ENCODE data around the gene RPL10A.

The RPL10A gene

DNA sequence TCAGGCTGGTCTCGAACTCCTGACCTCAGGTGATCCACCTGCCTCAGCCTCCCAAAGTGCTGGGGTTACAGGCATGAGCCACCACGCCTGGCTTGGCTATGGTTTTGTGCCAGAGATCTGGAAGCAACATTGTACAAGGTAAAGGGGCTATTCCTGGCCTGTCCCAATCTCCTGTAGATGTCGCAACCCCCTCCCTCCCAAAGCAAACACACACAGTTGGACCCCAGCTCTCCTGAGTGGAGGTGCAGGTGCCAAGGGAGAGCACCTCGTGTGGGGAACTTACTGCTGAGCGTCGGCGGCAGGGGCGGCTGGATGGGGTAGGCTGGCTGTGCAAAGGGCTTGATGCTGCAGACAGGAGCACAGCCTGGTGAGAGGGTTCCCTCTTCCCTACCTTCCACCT, 8.8 kb downstream of the RPL10A start:
- no peak for DNase-seq

DNA sequence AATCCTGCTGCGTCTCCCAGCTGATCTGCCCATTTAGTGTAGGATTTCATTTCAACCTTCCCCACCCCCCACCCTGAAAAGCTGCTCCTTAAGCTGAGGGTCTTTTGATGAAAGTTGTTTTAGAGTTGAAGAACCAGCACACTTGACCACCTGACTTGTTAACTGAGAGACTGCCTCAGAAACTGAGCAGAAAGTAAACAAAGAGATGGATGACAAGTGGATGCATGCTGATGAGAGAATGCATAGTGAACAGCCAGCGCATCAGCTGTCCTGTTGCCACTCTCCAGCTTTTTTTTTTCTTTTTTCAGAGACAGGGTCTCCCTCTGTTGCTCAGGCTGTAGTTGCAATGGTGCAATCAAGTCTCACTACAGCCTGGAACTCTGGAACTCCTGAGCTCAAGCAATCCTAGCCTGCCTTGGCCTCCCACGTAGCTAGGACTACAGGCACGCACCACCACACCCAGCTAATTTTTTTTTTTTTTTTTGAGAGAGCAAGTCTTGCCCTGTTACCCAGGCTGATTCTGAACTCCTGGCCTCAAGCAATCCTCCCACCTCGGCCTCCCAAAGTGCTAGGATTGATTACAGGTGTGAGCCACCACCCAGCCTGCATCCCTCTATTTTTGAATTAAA, 9.5 kb downstream of the RPL10A start:
- DNase-seq, result no peak

DNA sequence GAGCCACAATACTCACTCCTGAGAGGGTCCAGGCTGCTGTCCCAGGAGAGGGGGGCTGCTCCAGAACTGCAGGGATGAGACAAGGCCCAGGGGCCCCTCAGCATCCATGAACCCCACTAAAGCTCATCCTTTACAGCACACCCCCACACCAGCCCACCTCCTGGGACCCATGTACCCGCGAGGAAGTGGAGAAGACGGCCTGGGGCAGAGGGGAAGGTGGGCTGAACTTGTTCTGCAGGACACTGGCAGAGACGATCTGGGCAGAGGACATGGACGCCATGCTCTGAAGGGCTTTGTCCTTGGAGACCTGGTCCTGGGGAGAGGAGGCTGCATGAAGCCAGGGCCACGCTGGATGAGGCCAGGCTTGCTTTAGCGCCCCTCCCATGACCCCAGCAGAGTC, 10.1 kb downstream of the RPL10A start:
- DNase-seq, result no peak

DNA sequence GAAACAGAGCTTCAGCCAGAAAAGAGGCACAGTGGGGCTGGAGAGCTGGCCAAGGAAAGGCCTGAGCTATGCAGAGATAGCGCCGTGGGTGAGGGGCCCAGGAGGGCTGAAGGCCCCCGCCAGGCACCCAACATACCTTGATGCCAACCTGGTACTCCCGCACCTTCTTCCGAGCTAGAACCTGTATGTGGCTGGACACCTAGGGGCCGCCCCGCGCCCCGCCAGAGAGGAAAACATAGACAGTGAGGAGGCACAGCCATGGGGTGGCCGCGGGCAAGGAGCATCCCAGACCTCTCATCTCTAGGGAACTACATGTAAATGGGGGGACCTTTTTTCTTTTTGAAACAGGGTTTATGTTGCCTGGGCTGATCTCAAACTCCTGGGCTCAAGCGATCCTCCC, 12.0 kb downstream of the RPL10A start:
- DNase-seq, result no peak

DNA sequence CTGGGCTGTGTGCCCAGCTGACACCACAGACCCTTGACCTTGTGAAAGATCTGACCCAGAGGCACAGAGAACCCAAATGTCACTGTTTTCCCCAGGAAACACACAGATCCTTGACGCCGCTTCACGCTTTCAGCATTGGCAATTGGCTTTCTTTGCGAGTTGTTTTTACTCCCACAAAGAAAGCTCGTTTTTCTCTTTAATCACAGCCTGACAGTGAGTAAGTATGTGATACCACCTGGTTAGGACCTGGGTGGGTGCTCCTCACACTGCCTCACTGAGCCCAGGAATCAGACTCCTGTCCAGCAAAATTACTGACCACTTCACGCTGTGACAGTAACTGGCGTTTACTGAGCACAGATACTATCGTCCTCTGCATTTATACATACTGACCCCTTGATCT, 13.0 kb downstream of the RPL10A start:
- DNase-seq, result no peak

DNA sequence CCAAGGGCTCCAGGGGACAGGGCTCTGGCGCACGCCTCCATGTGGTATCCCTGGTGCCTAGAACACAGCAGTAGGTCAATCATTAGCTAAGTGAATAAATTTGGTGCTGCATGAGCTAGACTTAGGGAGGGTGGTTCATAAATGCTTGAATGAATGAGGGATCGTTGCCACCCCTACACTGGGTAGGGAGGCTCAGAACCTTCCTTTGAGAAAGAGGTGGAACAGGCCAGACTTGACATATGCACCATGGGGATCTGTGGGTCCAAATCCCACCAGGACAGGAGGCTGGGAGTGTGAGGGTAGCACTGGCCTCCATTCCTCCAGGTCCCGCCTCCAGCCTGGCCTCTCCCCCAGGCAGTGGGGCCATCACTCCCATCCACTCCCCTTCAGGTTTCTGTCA, 14.9 kb downstream of the RPL10A start:
- DNase-seq, result no peak

- DNase-seq, result no peak
These were observed 15.3 kb downstream of the RPL10A start for GRCh38 chr6:35483490-35483889.

DNA sequence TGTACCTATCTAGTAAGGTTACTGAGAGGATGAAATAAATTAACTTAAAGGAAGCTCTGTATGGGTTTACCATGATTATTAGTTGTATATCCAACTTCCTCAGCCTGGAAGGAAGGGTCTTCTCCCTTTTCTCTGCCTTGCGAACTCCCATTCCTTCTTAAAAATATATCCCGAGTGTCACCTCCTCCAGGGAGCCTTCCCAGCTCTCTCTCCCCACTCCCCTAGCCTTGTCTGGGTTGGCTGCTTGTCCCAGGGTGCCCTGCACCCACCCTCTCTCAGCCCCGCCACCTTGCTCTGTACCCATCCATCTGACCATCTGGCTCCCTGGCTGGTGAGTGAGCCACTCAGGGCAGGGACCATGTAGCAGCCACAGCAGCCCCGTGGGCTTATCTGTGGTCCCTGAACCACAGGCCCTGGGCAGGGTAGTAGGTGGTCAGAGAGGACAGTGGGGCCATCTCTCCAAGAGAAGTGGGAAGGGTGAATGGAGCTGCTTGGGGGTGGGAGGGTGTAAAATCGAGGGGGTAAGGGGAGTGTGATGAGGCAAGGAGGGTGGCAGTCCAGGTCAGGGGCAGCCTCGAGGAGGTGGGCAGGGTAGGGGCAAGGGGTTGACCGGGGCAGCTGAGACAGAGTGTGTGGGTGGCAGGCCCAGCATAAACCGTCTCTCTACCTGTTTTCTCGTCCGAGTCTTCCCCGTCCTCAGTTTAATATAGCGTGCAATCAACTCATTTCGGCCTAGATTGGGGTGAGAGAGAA, 15.9 kb downstream of the RPL10A start:
- DNase-seq, result no peak

GRCh38 chr6:35484921-35485392, 16.8 kb downstream of the RPL10A start:
- no peak for DNase-seq

DNA sequence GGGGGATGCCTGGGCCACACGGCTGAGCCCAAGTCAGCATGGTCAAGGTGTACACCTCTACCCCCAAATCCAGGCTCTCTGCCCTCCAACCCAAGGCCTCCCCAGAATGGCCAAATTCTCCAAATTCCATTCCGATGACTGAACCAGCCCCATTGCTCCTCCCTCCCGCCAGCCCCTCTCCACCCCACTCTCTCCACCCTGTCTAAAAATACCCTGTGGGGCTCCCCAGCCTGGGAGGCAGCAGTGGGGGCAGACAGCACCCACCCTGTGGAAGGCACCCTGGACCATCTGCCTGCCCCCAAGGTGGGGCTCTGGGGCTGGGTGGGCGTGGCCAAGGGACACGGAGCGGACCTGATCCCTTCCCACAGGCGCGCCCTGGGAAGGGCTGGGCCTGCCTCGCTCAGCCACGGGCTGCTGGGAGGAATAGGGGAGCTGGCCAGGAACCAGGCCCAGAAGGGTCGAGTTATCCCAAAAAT, 17.2 kb downstream of the RPL10A start:
- no peak for DNase-seq

GRCh38 chr6:35486005-35486925, 18.1 kb downstream of the RPL10A start:
- no peak for DNase-seq

DNA sequence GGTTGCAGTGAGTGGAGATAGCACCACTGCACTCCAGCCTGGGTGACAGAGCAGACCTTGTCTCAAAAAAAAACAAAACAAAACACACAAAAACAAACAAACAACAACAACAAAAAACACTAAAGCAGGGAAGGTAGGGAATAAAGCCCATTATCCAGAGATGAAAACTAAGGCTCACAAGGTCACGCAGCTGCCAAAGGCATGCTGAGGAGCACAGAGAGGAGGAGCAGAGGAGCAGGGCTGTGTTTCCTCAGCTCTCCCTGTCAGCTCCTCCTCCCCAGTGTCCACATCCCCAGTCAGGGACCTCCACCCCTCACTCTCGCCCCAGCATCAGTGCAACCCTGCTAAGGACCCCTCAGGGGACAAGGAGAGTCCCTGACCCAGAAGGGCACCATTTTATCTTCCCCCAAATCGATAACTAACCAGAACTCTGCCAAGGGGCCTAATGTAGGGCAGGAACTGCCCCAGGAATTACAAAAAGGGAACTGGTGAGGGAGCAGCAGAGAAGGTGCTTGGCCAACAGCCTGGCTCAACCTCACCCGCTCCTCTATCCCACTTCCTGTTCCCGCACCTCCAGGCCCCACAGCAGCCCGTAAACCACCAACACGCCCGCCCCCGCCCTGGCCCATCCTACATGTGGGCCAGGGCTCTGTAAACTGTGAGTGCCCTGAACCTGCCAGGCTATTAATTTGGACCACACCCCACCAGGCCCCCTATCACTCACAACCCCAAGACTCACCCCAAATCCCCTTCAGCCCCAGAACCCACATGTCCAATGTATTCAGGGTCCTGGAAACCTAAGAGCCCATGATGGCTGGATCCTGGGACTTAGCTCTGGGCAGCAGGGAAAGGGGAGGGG, 19.7 kb downstream of the RPL10A start:
- no peak for DNase-seq

DNA sequence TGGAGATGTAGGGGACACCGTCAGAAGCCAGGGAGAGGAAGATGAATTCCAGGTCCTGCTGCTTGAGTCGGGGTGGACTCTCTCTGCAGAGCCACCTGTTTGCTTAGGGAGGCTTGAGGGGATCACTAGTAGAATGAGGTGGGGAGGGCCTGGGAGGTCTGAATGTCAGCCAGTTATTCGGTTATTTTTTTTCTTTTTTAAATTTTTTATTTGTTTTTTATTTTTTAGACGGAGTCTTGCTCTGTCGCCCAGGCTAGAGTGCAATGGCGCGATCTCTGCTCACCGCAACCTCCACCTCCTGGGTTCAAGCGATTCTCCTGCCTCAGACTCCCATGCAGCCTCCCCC, 20.3 kb downstream of the RPL10A start:
- no peak for DNase-seq

- no peak for DNase-seq
These were observed 20.9 kb downstream of the RPL10A start for GRCh38 chr6:35489066-35489465.

DNA sequence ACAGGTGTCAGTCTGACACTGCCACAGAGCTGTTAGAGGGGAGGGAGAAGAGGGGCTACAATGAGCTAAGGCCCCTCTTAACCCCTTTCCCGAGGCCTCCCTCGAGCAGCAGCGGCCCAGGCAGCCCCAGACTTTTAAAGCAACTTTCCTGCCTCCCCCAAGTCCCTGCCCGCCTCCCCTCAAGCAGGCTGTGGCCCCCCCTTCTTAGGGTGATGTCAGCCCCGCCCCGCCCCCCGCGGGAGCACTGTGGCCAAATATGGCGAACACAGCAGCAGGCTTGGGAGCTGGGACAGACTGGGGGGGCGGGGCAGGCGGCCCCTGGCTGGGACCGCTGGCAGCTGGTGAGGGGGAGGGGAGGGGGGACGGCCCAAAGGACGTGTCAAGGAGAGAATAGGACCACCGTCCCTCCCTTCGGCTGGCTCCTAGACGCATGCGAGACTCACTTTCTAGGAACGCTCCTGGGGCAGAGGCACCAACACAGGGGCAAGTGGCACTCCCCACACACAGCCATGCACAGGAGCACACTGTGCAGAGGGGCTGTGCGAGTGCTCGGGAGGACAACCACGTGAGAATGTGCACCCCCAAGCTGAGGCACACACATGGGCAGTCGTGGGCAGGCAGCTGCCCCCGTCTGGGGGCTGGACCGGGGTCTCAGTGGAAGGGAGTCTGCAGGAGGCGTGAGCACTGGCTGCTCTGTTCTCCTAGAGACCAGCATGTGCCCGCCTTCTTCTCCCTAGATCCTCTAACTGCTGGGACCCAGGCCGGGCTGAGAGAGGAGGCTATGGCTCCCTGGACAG, 22.0 kb downstream of the RPL10A start:
- no peak for DNase-seq

DNA sequence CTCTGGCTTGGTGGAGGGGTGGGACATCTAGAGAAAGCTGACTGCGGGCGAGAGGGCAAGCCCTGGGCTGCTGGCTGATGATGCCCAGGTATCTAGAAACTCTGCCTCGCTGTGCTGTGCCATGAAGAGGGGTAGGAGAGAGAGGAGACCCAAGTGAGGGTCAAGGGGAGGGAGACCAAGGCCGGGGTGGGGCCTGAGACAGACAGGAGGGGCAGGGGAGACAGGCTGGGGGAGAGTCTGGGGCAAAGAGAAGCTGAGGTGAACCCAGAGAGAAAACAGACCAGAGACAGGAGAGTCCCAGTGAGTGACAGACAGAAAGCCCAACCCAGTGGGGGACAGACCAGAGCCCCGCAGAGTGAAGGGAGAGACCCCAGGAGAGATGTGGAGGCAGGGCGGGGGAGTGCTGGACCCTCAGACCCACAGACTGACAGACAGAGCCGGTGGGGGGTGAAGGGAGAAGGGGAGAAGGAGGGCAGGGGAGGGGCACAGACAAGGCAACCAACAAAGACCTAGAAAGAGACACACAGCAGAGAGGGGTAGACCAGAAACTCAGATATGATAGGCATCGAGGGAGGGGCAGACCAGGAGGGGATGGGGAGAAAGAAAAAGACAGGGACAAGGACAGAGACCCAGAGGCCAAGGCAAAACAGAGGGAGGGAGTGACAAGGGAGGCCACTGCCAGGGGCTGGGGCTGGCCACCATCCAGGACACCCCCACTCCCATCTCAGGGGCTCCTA, 22.8 kb downstream of the RPL10A start:
- no peak for DNase-seq

- DNase-seq, result no peak
These were observed 23.5 kb downstream of the RPL10A start for GRCh38 chr6:35491558-35492257.

- DNase-seq, result no peak
These were observed 24.2 kb downstream of the RPL10A start for GRCh38 chr6:35492258-35492973.

DNA sequence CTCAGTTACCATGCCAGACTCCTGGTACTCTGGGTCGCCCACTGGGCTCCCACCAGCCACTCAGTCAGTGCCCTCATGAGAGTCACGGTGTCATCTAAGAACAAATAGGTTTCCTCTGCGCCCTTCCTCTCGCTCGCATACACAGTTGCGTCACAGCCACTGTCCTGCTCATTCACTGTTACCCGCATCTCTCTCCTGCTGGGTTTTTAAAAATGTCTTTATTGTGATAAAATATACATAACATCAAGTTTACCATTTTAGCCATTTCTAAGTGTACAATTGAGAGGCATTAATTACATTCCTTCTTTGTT, 24.7 kb downstream of the RPL10A start:
- DNase-seq, result no peak

All from CD4-positive, alpha-beta T cell treated with Interleukin-12 subunit alpha and Interleukin-12 subunit beta, for 1 hour (primary cell).